GM18907 (cell line): ENCODE results near the gene INPP4B.
"Not testable (repeated sequence)": the region's sequence is repeated elsewhere in the genome, so short reads cannot be mapped to it uniquely, and the experiment has no call there.

Experiments used
- ATAC-seq: cut with Tn5 transposase; IDR thresholded peaks from one replicate; pipeline ENCODE4 v1.9.1; 2021; ENCODE audit warnings: mild to moderate bottlenecking, moderate library complexity; ENCODE audit not compliant: unreplicated experiment

The INPP4B gene

DNA sequence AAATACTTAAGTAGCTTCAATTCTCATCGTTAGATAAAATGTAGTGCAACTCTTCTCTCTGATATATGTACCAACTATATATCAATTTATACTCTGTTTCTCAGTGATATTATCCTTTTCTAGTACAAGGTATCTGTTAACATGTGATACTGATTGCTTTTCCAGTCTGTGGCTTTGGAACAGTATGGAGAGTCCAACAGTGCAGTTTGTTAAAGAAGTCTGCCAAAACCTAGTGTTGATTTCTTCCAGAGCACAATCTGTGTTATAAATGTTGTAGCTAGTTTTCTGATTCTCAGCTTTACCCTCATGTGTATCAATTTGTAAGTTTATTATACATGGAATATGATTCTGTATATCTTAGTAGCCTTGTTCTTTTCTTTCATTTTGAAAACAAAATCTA lies 744.7 kb downstream of the INPP4B start:
- no peak for ATAC-seq

- no peak for ATAC-seq
Measured at GRCh38 chr4:142100941-142101340, 745.2 kb downstream of the INPP4B start.

DNA sequence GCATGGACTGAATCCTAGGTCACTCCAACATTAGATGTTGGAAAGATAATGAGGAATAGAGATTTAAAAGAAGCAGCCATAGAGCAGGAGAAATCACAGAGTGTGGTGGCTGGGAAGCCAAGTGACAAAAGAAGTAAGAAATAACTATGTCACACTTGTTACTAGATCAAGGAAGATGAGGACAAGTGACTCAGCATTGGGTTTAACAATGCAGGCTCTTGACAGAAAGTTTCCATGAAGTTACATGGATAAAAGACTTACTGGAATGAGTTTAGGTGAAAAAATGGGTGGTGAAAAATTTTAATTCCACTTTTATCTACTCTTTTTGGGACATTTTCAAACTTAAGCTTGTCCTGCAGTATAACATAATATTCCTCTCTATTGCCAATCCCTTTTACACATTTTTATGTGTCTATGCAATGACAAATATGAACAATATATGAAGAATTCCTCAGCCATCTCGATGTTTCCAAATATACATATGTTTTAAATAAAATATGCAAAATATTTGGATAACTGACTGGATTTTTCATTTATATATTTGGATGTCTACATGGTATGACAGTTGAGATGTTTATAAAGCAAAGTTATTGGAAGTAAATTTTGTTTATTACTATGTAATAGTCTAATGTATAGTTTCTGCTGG lies 747.1 kb downstream of the INPP4B start:
- no peak for ATAC-seq

- ATAC-seq = no peak
Measured at GRCh38 chr4:142098380-142098779, 747.7 kb downstream of the INPP4B start.

DNA sequence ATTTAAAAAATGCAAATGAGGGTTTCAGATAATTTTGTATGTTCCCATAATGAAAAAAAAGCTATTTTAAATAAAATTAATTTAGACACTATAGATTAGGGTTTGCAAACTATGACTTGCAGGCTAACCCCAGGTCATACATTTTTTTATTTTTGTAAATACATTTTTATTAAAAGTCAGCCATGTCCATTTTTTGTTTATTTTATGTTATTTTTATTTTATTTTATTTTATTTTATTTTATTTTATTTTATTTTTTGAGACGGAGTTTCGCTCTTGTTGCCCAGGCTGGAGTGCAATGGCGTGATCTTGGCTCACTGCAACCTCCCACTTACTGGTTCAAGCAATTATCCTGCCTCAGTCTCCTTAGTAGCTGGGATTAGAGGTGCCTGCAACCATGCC lies 749.1 kb downstream of the INPP4B start:
- ATAC-seq = no peak

DNA sequence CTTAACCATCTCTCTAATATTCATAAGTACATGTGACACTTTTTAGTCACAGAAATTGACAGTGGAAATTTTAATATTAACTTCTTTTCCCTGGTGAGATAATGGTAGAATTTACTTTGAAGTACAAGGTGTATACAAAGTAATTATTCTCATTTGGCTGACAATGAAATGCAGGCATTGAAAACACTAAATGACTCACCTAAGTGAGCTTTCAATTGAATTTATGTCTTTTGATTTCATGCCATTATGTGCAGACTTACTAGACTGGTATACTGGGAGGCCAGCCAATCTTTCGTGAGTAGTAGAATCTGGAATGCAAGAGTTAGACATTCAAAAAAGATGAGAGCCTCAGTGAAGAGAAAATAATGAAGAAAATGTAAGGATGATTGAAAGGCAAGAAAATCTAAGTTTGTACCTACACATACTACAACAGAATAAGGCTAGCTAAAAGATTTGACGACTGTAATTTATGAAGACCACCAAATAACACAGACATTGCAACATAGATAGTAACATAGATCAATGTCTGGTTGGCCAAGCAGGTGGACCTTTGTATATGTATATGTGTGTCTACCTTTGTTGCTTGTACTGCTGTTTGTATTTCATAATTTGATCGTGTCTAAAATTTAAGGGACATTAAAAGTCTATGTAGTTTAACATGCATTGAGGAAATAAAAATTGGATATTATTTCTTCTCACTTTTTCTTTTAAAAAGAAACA lies 750.1 kb downstream of the INPP4B start:
- no peak for ATAC-seq

GRCh38 chr4:142092941-142093340 lies 753.2 kb downstream of the INPP4B start:
- no peak for ATAC-seq

DNA sequence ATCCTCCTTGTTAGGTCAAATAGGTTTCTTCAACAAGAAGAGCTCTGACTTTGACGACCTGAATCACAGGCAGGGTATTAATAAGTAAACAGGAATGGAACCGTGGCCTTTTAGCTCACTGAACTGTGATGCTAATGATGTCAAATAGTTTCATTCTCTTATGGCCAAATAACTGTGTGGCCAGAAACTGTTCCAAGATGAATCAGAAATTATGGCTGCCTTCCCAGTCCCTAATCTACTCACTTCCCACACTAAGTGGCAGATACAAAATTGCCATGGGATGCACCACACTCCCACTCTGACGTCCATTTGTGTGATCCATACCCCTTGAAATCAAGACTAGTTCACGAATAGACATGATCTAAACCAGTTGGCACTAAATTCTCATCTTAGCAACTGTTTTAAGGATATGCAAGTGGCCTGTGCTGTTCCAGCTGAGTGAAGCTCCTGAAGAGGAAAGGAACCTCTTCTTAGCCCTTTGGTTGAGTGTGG lies 754.4 kb downstream of the INPP4B start:
- no peak for ATAC-seq

DNA sequence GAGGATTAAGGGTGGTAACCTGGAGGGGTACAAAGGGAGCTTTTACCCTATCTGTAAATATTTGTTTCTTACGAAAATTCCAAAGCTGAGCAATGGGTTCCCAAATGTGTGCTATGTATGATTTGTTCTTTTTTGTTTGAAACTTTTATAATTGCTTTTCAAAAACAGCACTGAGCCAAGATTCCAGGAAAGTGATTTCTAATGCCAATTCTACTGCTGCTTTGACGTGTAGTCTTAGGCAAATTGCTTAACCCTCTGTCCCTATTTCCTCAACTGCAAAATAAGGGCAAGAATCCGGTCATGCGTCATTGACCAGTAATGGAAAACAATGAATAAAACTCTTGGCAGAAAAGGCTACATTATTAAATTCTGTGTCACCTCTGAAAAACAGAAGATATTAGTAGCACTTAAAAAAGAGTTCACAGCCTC lies 755.0 kb downstream of the INPP4B start:
- ATAC-seq = no peak

- ATAC-seq = no peak
Measured at GRCh38 chr4:142088906-142089305, 757.2 kb downstream of the INPP4B start.

GRCh38 chr4:142085513-142086292 lies 760.4 kb downstream of the INPP4B start:
- ATAC-seq = no peak

- no peak for ATAC-seq
Measured at GRCh38 chr4:142083264-142083663, 762.8 kb downstream of the INPP4B start.

DNA sequence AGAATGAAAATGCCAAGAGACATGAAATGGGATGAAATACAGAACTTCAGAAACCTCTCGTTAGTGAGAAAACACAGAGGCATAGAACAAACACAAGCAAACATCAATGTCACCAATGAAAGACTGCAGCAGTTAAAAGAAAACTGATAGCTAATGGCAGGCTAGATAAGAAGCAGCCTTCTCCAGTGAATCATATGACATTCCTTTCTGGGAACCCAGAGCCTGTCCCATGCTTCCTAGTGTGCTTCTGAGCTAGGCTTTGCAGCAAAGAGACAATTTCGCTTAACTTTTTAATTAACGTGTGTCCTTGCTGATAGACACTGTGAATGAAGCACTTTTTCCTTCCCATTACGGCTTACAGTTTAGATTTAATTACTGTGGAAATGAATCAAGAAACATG lies 765.1 kb downstream of the INPP4B start:
- ATAC-seq = no peak

DNA sequence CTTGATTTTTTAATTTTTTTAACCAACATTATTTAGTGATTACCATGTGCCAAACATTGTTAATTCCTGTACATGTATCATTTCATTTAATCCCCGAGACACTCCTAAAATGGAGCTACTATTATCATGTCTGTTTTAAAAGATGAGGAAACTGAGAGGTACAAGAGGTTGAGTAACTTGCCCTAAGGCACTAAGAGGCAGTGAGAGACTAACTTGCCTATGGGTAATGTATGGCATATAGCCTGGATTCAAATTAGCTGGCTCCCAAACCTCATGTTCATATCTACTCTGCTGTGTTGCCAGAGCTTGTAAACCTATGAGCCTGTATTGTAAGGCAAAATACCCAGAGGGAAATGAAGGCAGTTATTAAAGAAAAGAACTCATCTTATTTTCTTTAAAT lies 766.1 kb downstream of the INPP4B start:
- ATAC-seq = no peak

DNA sequence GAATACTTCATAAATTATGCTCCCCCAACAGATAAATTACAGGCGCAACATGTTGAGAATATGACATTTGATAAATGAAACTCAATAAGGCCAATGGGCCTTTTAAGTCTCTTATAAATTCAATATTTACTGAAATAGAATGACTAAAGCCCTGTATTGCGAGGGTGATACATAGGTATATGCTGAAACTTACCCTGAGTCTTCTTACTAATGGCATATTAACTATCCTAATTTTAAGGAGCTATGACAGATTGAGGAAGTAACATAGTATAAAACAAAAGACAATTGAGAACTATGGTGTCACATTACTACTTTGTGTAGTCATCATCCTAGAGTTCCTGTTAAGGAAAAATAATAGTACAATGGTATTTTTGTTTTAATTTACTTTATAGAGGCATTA lies 769.1 kb downstream of the INPP4B start:
- ATAC-seq = no peak

GRCh38 chr4:142068304-142068703 lies 777.8 kb downstream of the INPP4B start:
- ATAC-seq = not testable (repeated sequence)

GRCh38 chr4:142066562-142066961 lies 779.5 kb downstream of the INPP4B start:
- not testable (repeated sequence) for ATAC-seq

- ATAC-seq = no peak
Measured at GRCh38 chr4:142065086-142065647, 780.9 kb downstream of the INPP4B start.

GRCh38 chr4:142064181-142064580 lies 781.9 kb downstream of the INPP4B start:
- ATAC-seq = no peak

- no peak for ATAC-seq
Measured at GRCh38 chr4:142045996-142046395, 800.1 kb downstream of the INPP4B start.

GRCh38 chr4:142044271-142044670 lies 801.8 kb downstream of the INPP4B start:
- no peak for ATAC-seq
